ENCODE data around the gene GYPB.
"Not testable (repeated sequence)": the region's sequence is repeated elsewhere in the genome, so short reads cannot be mapped to it uniquely, and the experiment has no call there.

GRCh38 chr4:144019277-144019676 lies at the start of gene GYPB:
- not testable (repeated sequence) for TF ChIP-seq CTCF (IDR thresholded peaks at IDR 0.05; ENCODE audit: extremely low read depth in 1 of 2, insufficient read depth in 1 of 2, low read depth in 1 of 2, low read length in 2 of 2); EZH2 (IDR thresholded peaks at IDR 0.05; ENCODE audit: borderline replicate concordance, low read depth, low read length, severe bottlenecking); MAX (IDR thresholded peaks at IDR 0.05; ENCODE audit: insufficient read depth, insufficient read length); POLR2AphosphoS5 (IDR thresholded peaks at IDR 0.05; ENCODE audit: insufficient read depth, low read depth, low read length); POLR2A (IDR thresholded peaks at IDR 0.05; ENCODE audit: low read depth, low read length)
